Natural killer cell (primary cell): ENCODE measurements around the gene CRB2. TPM values are rescaled to one million over a fixed set of nuclear protein-coding genes. Genes with fewer than 3 reads are reported as not detected.

Experiments used
- ATAC-seq, 3 donors: fragments of 150-1000 bp in 2 of 3; fragments of 200-7000 bp in 1 of 3; cut with Tn5 transposase; 1 replicate in 1 of 3; 2 replicates in 2 of 3; pipeline ENCODE4 v1.10.0; 2021; ENCODE audit warnings: mild to moderate bottlenecking in 2 of 3, moderate library complexity in 2 of 3
- DNase-seq, 2 donors: peaks; one replicate each; pipeline versions ENCODE4 v3.0.0 to v3.0.0-alpha.2; 2013 to 2021; ENCODE audit warnings: mixed read lengths in 1 of 2
- H3K27ac ChIP-seq: one replicate; pipeline ENCODE4 v1.5.1; 2013; ENCODE audit warnings: mild to moderate bottlenecking, low read length
- H3K27me3 ChIP-seq: one replicate; pipeline ENCODE4 v1.6.1; 2013; ENCODE audit warnings: low read length; ENCODE audit not compliant: control insufficient read depth, insufficient read depth
- H3K36me3 ChIP-seq: one replicate; pipeline ENCODE4 v1.6.1; 2013; ENCODE audit warnings: low read length; ENCODE audit not compliant: control insufficient read depth, insufficient read depth
- H3K4me1 ChIP-seq: one replicate; pipeline ENCODE4 v1.6.1; 2013; ENCODE audit warnings: low read length; ENCODE audit not compliant: control insufficient read depth, insufficient read depth
- H3K4me3 ChIP-seq: one replicate; pipeline ENCODE4 v1.5.1; 2013; ENCODE audit warnings: low read length
- H3K9me3 ChIP-seq: one replicate; pipeline ENCODE4 v1.6.1; 2013; ENCODE audit warnings: low read length; ENCODE audit not compliant: control insufficient read depth, insufficient read depth
- H3K27ac Mint-ChIP-seq, 2 donors: one replicate each; pipeline ENCODE4 v1.8.0; 2022; ENCODE audit warnings: mild to moderate bottlenecking in 2 of 2, mixed read lengths in 2 of 2, moderate library complexity in 1 of 2
- H3K27me3 Mint-ChIP-seq, 2 donors: one replicate each; pipeline ENCODE4 v1.8.0; 2022; ENCODE audit warnings: low read depth in 2 of 2, mixed read lengths in 2 of 2
- H3K36me3 Mint-ChIP-seq: one replicate; pipeline ENCODE4 v1.8.0; 2022; ENCODE audit warnings: mixed read lengths
- H3K4me1 Mint-ChIP-seq, 2 donors: one replicate each; pipeline ENCODE4 v1.8.0; 2022; ENCODE audit warnings: mixed read lengths in 2 of 2
- H3K4me3 Mint-ChIP-seq: one replicate; pipeline ENCODE4 v1.8.0; 2022; ENCODE audit warnings: mild to moderate bottlenecking, moderate library complexity, mixed read lengths
- H3K9me3 Mint-ChIP-seq, 2 donors: one replicate each; pipeline ENCODE4 v1.8.0; 2022; ENCODE audit warnings: mixed read lengths in 2 of 2
- WGBS: methylation state at CpG from one replicate; pipeline ENCODE4 v1.1.7; 2013; ENCODE audit warnings: missing lambda C conversion rate; ENCODE audit not compliant: insufficient coverage; 5-methylcytosine and 5-hydroxymethylcytosine counted together
- intact Hi-C: fragments of 100-400 bp; cut with micrococcal nuclease; formaldehyde crosslinking; loops from one replicate; pipeline ENCODE4 v1.14.2; 2022
- total RNA-seq, 4 donors: library from RNA; stranded (reverse); fragments of 120-200 nt in 1 of 4; gene quantifications; one replicate each; pipeline versions ENCODE4 v1.2.3 to v1.2.4, GENCODE V29; 2013 to 2022
- TF ChIP-seq, protein P1 (sequence below): fragments of 200-600 bp; IDR thresholded peaks from one replicate; pipeline ENCODE4 v1.8.0; 2022; ENCODE audit warnings: antibody characterized with exemption

The CRB2 gene
- total RNA-seq, 3 donors from 2014 or later (not counting 1 experiment from before 2014, with no cell fraction given) = not detected

GRCh38 chr9:123358181-123358905 lies 2.3 kb downstream of the CRB2 start:
- Mint-ChIP-seq H3K36me3 (no peaks in the 10 kb centered on the region), H3K4me3 (no peak overlapping the region), H3K9me3 (no peaks in the 10 kb centered on the region), H3K4me1 (peaks cover 0 to 15% of the 10 kb centered on the region in 2 donors), H3K27ac (no peak overlapping the region), H3K27me3 (no peaks in the 10 kb centered on the region)
- intact Hi-C loops = loop anchor here (10.0 kb wide), 1 partner anchor 534 kb away; the partner anchor contains the start of gene PDCL
- peaks cover 10% of the 10 kb centered on the region for H3K4me1 ChIP-seq
- DNase-seq (no peak), ATAC-seq (no peak)
- 87% methylated on average over 9 of the region's 10 CpGs for WGBS
- TF ChIP-seq, protein P1, sequence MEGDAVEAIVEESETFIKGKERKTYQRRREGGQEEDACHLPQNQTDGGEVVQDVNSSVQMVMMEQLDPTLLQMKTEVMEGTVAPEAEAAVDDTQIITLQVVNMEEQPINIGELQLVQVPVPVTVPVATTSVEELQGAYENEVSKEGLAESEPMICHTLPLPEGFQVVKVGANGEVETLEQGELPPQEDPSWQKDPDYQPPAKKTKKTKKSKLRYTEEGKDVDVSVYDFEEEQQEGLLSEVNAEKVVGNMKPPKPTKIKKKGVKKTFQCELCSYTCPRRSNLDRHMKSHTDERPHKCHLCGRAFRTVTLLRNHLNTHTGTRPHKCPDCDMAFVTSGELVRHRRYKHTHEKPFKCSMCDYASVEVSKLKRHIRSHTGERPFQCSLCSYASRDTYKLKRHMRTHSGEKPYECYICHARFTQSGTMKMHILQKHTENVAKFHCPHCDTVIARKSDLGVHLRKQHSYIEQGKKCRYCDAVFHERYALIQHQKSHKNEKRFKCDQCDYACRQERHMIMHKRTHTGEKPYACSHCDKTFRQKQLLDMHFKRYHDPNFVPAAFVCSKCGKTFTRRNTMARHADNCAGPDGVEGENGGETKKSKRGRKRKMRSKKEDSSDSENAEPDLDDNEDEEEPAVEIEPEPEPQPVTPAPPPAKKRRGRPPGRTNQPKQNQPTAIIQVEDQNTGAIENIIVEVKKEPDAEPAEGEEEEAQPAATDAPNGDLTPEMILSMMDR = no peak
- H3K27me3 ChIP-seq = no peaks in the 10 kb centered on the region
- H3K27ac ChIP-seq = no peak overlapping the region
- no peaks in the 10 kb centered on the region for H3K36me3 ChIP-seq
- H3K4me3 ChIP-seq = no peak overlapping the region
- H3K9me3 ChIP-seq = no peaks in the 10 kb centered on the region

DNA sequence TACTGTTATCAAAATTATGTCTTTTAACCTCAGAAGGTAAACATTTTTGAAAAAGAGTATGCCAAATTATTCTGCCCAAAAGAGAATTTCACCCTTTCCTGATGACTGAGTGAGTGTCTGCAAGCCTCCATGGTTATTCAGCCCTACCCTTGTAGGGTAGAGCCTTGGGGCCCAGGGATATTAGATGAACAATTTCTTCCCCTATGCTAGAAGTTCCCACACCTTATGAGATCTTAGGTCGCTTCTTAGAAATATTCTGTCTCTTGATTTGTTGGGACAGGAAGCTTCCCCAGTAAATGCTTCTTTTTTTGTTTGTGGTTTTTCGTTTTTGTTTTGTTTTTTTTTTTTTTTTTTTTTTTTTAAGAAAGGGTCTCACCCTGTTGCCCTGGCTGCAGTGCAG lies 3.1 kb downstream of the CRB2 start:
- Histone ChIP-seq H3K27ac (no peak overlapping the region), H3K4me3 (no peak overlapping the region), H3K9me3 (no peaks in the 10 kb centered on the region), H3K36me3 (no peaks in the 10 kb centered on the region), H3K4me1 (peaks cover 7% of the 10 kb centered on the region), H3K27me3 (no peaks in the 10 kb centered on the region)
- Mint-ChIP-seq H3K4me1 (peaks cover 0 to 12% of the 10 kb centered on the region in 2 donors), H3K9me3 (no peaks in the 10 kb centered on the region), H3K4me3 (no peak overlapping the region), H3K27ac (no peak overlapping the region), H3K27me3 (no peaks in the 10 kb centered on the region), H3K36me3 (no peaks in the 10 kb centered on the region)
- intact Hi-C loops = loop anchor here (10.0 kb wide), 1 partner anchor 534 kb away; the partner anchor contains the start of gene PDCL
- WGBS = 0% methylated on average over 1 of the region's 2 CpGs
- no peak for ATAC-seq
- TF ChIP-seq, protein P1 = no peak
- no peak for DNase-seq

DNA sequence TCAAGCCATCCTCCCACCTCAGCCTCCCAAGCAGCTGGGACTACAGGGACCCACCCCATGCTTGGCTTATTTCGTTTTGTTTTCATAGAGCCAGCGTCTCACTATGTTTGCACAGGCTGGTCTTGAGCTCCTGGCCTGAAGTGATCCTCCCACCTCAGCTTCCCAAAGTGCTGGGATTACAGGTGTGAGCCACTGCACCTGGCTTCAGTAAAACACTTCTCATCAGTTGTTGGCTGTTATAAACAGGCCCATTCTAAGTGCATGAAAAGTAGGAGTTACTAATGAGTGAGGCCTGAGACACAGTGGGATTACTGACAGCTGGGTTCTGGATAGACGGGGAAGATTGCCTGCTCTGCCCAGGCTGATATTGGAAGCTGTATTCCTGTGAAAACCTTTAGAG lies 3.5 kb downstream of the CRB2 start:
- no peak overlapping the region for H3K27ac ChIP-seq
- Mint-ChIP-seq H3K9me3 (no peaks in the 10 kb centered on the region), H3K27me3 (no peaks in the 10 kb centered on the region), H3K4me3 (no peak overlapping the region), H3K4me1 (peaks cover 0 to 9% of the 10 kb centered on the region in 2 donors), H3K36me3 (no peaks in the 10 kb centered on the region), H3K27ac (no peak overlapping the region)
- no peaks in the 10 kb centered on the region for H3K9me3 ChIP-seq
- intact Hi-C loops = loop anchor here (10.0 kb wide), 1 partner anchor 535 kb away; the partner anchor contains the start of gene PDCL
- DNase-seq = no peak
- H3K4me1 ChIP-seq = peaks cover 4% of the 10 kb centered on the region
- TF ChIP-seq, protein P1 = no peak
- H3K36me3 ChIP-seq = no peaks in the 10 kb centered on the region
- 70% methylated on average over 3 of the region's 3 CpGs for WGBS
- no peak for ATAC-seq
- H3K4me3 ChIP-seq = no peak overlapping the region
- H3K27me3 ChIP-seq = no peaks in the 10 kb centered on the region
